PC-9 (cell line): ENCODE measurements around the gene MFSD6.

Experiments used
- EZH2 ChIP-seq: fragments of 200-600 bp; sonication (generic); IDR thresholded peaks from 2 replicates; pipeline ENCODE4 v1.8.0; 2017; ENCODE audit warnings: antibody characterized with exemption, low read depth
- TF ChIP-seq, protein P1 (sequence below): fragments of 200-600 bp; sonication (generic); conservative IDR thresholded peaks from 2 replicates; pipeline ENCODE4 v1.6.1; 2017; ENCODE audit warnings: mixed run types, antibody characterized with exemption, mild to moderate bottlenecking, moderate library complexity

DNA sequence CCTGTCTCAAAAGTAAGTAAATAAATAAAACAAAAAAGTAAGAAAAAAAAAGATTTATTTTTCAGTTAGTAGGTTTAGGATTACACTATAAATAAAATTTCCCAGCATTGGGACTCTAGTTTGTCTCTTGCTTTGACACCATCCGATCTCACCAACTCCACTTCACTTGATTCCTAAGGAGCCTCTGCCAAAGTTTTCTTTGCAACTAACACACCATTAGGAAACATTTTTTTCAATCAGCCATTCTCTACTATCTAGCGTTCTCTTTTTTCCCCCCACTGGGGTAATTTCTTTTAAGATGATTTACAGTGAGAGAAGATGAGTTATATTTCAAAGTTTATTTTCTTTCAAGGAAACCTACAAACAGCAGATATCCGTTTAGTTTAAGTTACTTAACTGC is 136.9 kb downstream of the MFSD6 start:
- TF ChIP-seq, protein P1, sequence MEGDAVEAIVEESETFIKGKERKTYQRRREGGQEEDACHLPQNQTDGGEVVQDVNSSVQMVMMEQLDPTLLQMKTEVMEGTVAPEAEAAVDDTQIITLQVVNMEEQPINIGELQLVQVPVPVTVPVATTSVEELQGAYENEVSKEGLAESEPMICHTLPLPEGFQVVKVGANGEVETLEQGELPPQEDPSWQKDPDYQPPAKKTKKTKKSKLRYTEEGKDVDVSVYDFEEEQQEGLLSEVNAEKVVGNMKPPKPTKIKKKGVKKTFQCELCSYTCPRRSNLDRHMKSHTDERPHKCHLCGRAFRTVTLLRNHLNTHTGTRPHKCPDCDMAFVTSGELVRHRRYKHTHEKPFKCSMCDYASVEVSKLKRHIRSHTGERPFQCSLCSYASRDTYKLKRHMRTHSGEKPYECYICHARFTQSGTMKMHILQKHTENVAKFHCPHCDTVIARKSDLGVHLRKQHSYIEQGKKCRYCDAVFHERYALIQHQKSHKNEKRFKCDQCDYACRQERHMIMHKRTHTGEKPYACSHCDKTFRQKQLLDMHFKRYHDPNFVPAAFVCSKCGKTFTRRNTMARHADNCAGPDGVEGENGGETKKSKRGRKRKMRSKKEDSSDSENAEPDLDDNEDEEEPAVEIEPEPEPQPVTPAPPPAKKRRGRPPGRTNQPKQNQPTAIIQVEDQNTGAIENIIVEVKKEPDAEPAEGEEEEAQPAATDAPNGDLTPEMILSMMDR, result no peak
- no peak for TF ChIP-seq EZH2
